Neuron (in vitro differentiated cells): ENCODE data around the gene MRPL12.
A peak's percentile ranks its signal among the peaks of the same experiment; 100 is the strongest.

Source experiments
- H2AFZ ChIP-seq: one replicate; pipeline ENCODE4 v1.6.1; 2013; ENCODE audit warnings: low read depth, mild to moderate bottlenecking, inconsistent platforms, low read length, moderate library complexity
- H3K27me3 ChIP-seq: one replicate; pipeline ENCODE4 v1.6.1; 2013; ENCODE audit warnings: low read length; ENCODE audit not compliant: insufficient read depth
- H3K36me3 ChIP-seq: one replicate; pipeline ENCODE4 v1.6.1; 2013; ENCODE audit warnings: low read length; ENCODE audit not compliant: insufficient read depth
- H3K4me1 ChIP-seq: one replicate; pipeline ENCODE4 v1.6.1; 2013; ENCODE audit warnings: low read length; ENCODE audit not compliant: insufficient read depth
- H3K4me3 ChIP-seq: 2 replicates; pipeline ENCODE4 v1.5.1; 2013; ENCODE audit warnings: mild to moderate bottlenecking, low read length, moderate library complexity
- H3K9me3 ChIP-seq: one replicate; pipeline ENCODE4 v1.6.1; 2013; ENCODE audit warnings: low read length

MRPL12 gene

GRCh38 chr17:81711814-81712467 lies 8.8 kb downstream of the MRPL12 start, which contains the start of gene SLC25A10:
Gene SLC25A10, plus strand, starts transcription at chr17:81712284. Its CDS starts 143 bp downstream, at chr17:81712427.
- peaks cover 31% of the 10 kb centered on the region for H3K4me1 ChIP-seq
- peak within 1 kb of the TSS; percentile 63 for H3K4me3 ChIP-seq
- no peaks in the 10 kb centered on the region for H3K9me3 ChIP-seq
- peak within 1 kb of the TSS; percentile 58 for H2AFZ ChIP-seq
- no peaks in the 10 kb centered on the region for H3K27me3 ChIP-seq
- peaks cover 17% of the 10 kb centered on the region for H3K36me3 ChIP-seq

GRCh38 chr17:81712468-81713003 lies 9.4 kb downstream of the MRPL12 start:
- H3K9me3 ChIP-seq = no peaks in the 10 kb centered on the region
- H3K4me1 ChIP-seq = peaks cover 31% of the 10 kb centered on the region
- no peaks in the 10 kb centered on the region for H3K27me3 ChIP-seq
- peaks cover 12% of the 10 kb centered on the region for H3K36me3 ChIP-seq
- peak overlapping the region; percentile 63 for H3K4me3 ChIP-seq
- H2AFZ ChIP-seq = peak overlapping the region; percentile 24

- Histone ChIP-seq H3K4me1 (peaks cover 31% of the 10 kb centered on the region), H3K4me3 (peak overlapping the region; percentile 63), H3K36me3 (peaks cover 13% of the 10 kb centered on the region), H3K27me3 (no peaks in the 10 kb centered on the region), H3K9me3 (no peaks in the 10 kb centered on the region), H2AFZ (peak overlapping the region; percentile 24)
Observed at GRCh38 chr17:81713004-81713555, 9.9 kb downstream of the MRPL12 start.

GRCh38 chr17:81713556-81714411 lies 10.6 kb downstream of the MRPL12 start:
- peaks cover 14% of the 10 kb centered on the region for H3K36me3 ChIP-seq
- no peak overlapping the region for H2AFZ ChIP-seq
- H3K27me3 ChIP-seq = no peaks in the 10 kb centered on the region
- peaks cover 31% of the 10 kb centered on the region for H3K4me1 ChIP-seq
- H3K9me3 ChIP-seq = no peaks in the 10 kb centered on the region
- H3K4me3 ChIP-seq = peak overlapping the region; percentile 63

GRCh38 chr17:81714412-81715106 lies 11.4 kb downstream of the MRPL12 start:
- H3K4me3 ChIP-seq = no peak overlapping the region

GRCh38 chr17:81715107-81715871 lies 12.1 kb downstream of the MRPL12 start:
- no peak overlapping the region for H2AFZ ChIP-seq
- no peak overlapping the region for H3K4me3 ChIP-seq
- no peaks in the 10 kb centered on the region for H3K27me3 ChIP-seq
- H3K4me1 ChIP-seq = peaks cover 31% of the 10 kb centered on the region
- no peaks in the 10 kb centered on the region for H3K9me3 ChIP-seq
- H3K36me3 ChIP-seq = peaks cover 14% of the 10 kb centered on the region

More at GRCh38 chr17:81714412-81715106, 11.4 kb downstream of the MRPL12 start:
- Histone ChIP-seq H3K9me3 (no peaks in the 10 kb centered on the region), H2AFZ (no peak overlapping the region), H3K27me3 (no peaks in the 10 kb centered on the region), H3K36me3 (peaks cover 12% of the 10 kb centered on the region), H3K4me1 (peaks cover 31% of the 10 kb centered on the region)

GRCh38 chr17:81715872-81716673 lies 12.9 kb downstream of the MRPL12 start:
- peaks cover 14% of the 10 kb centered on the region for H3K36me3 ChIP-seq
- no peak overlapping the region for H2AFZ ChIP-seq
- no peaks in the 10 kb centered on the region for H3K9me3 ChIP-seq
- no peaks in the 10 kb centered on the region for H3K27me3 ChIP-seq
- H3K4me1 ChIP-seq = peaks cover 27% of the 10 kb centered on the region
- no peak overlapping the region for H3K4me3 ChIP-seq

GRCh38 chr17:81716674-81716996 lies 13.5 kb downstream of the MRPL12 start:
- H3K4me1 ChIP-seq = peaks cover 23% of the 10 kb centered on the region
- H3K9me3 ChIP-seq = no peaks in the 10 kb centered on the region
- peaks cover 14% of the 10 kb centered on the region for H3K36me3 ChIP-seq
- no peak overlapping the region for H2AFZ ChIP-seq
- H3K4me3 ChIP-seq = no peak overlapping the region
- H3K27me3 ChIP-seq = no peaks in the 10 kb centered on the region

- Histone ChIP-seq H3K9me3 (no peaks in the 10 kb centered on the region), H2AFZ (no peak overlapping the region), H3K36me3 (peaks cover 14% of the 10 kb centered on the region), H3K4me1 (peaks cover 22% of the 10 kb centered on the region), H3K4me3 (no peak overlapping the region), H3K27me3 (no peaks in the 10 kb centered on the region)
Observed at GRCh38 chr17:81717049-81717765, 14.0 kb downstream of the MRPL12 start.

- H3K9me3 ChIP-seq = no peaks in the 10 kb centered on the region
- H2AFZ ChIP-seq = no peak overlapping the region
- peaks cover 14% of the 10 kb centered on the region for H3K36me3 ChIP-seq
- H3K4me3 ChIP-seq = no peak overlapping the region
- H3K27me3 ChIP-seq = no peaks in the 10 kb centered on the region
- peaks cover 19% of the 10 kb centered on the region for H3K4me1 ChIP-seq
Observed at GRCh38 chr17:81717766-81718089, 14.6 kb downstream of the MRPL12 start.

GRCh38 chr17:81719410-81720266 lies 16.5 kb downstream of the MRPL12 start:
- peaks cover 14% of the 10 kb centered on the region for H3K36me3 ChIP-seq
- H3K9me3 ChIP-seq = no peaks in the 10 kb centered on the region
- H3K4me3 ChIP-seq = no peak overlapping the region
- H2AFZ ChIP-seq = no peak overlapping the region
- no peaks in the 10 kb centered on the region for H3K4me1 ChIP-seq
- no peaks in the 10 kb centered on the region for H3K27me3 ChIP-seq
